ENCODE data around the gene PLRG1. TPM values are rescaled to one million over a fixed set of nuclear protein-coding genes. Genes with fewer than 3 reads are reported as not detected.

PLRG1 gene
- total and polyA plus RNA-seq, 4 donors, result 47.0 to 62.6 (median 60.6) TPM

GRCh38 chr4:154586296-154587033 is 36.3 kb upstream of the PLRG1 start:
- ATAC-seq (ENCODE audit: insufficient read depth, low FRiP score) (no peak), DNase-seq (no peak)
- TF ChIP-seq CTCF (IDR thresholded peaks at IDR 0.05; ENCODE audit: control extremely low read depth, extremely low read depth), result no peak
- no peak overlapping the region for H3K9ac ChIP-seq (ENCODE audit: insufficient read depth in 1 of 2, low read length in 2 of 2)
- H3K4me3 ChIP-seq, result no peak overlapping the region
- no peaks in the 10 kb centered on the region for H3K36me3 ChIP-seq (ENCODE audit: control insufficient read depth in 4 of 4, insufficient read depth in 4 of 4, low read length in 4 of 4)
- WGBS, 2 donors, result 92 to 96% methylated on average over 13 of the region's 13 CpGs
- no peaks in the 10 kb centered on the region for H3K4me1 ChIP-seq (ENCODE audit: control insufficient read depth in 5 of 5, insufficient read depth in 5 of 5, low read length in 5 of 5)
- no peaks in the 10 kb centered on the region for H3K9me3 ChIP-seq (ENCODE audit: control insufficient read depth in 4 of 4, insufficient read depth in 3 of 4, low read length in 3 of 4)
- no peak overlapping the region for H3K27ac ChIP-seq (ENCODE audit: low read depth in 1 of 2, low read length in 1 of 2)
- H3K27me3 ChIP-seq (ENCODE audit: control insufficient read depth in 3 of 3, insufficient read depth in 3 of 3, low read length in 2 of 3), result peaks cover 0 to 4% (median 0%) of the 10 kb centered on the region in 3 donors

- no peak for TF ChIP-seq CTCF (IDR thresholded peaks at IDR 0.05; ENCODE audit: control extremely low read depth, extremely low read depth)
- no peak for DNase-seq
- H3K9me3 ChIP-seq (ENCODE audit: control insufficient read depth in 4 of 4, insufficient read depth in 3 of 4, low read length in 3 of 4), result no peaks in the 10 kb centered on the region
- no peak overlapping the region for H3K9ac ChIP-seq (ENCODE audit: insufficient read depth in 1 of 2, low read length in 2 of 2)
- 90 to 96% methylated on average over 10 of the region's 10 CpGs for WGBS, 2 donors
- H3K4me3 ChIP-seq, result no peak overlapping the region
- no peak overlapping the region for H3K27ac ChIP-seq (ENCODE audit: low read depth in 1 of 2, low read length in 1 of 2)
- H3K4me1 ChIP-seq (ENCODE audit: control insufficient read depth in 5 of 5, insufficient read depth in 5 of 5, low read length in 5 of 5), result no peaks in the 10 kb centered on the region
- no peak for ATAC-seq (ENCODE audit: insufficient read depth, low FRiP score)
- H3K36me3 ChIP-seq (ENCODE audit: control insufficient read depth in 4 of 4, insufficient read depth in 4 of 4, low read length in 4 of 4), result no peaks in the 10 kb centered on the region
- H3K27me3 ChIP-seq (ENCODE audit: control insufficient read depth in 3 of 3, insufficient read depth in 3 of 3, low read length in 2 of 3), result peaks cover 0 to 4% (median 0%) of the 10 kb centered on the region in 3 donors
Measured at GRCh38 chr4:154585369-154586018, 35.3 kb upstream of the PLRG1 start.

- H3K27ac ChIP-seq (ENCODE audit: low read depth in 1 of 2, low read length in 1 of 2), result no peak overlapping the region
- no peak overlapping the region for H3K9ac ChIP-seq (ENCODE audit: insufficient read depth in 1 of 2, low read length in 2 of 2)
- H3K27me3 ChIP-seq (ENCODE audit: control insufficient read depth in 3 of 3, insufficient read depth in 3 of 3, low read length in 2 of 3), result peaks cover 0 to 4% (median 0%) of the 10 kb centered on the region in 3 donors
- TF ChIP-seq CTCF (IDR thresholded peaks at IDR 0.05; ENCODE audit: control extremely low read depth, extremely low read depth), result no peak
- H3K4me1 ChIP-seq (ENCODE audit: control insufficient read depth in 5 of 5, insufficient read depth in 5 of 5, low read length in 5 of 5), result no peaks in the 10 kb centered on the region
- no peak for DNase-seq
- no peaks in the 10 kb centered on the region for H3K36me3 ChIP-seq (ENCODE audit: control insufficient read depth in 4 of 4, insufficient read depth in 4 of 4, low read length in 4 of 4)
- no peak overlapping the region for H3K4me3 ChIP-seq
- no peaks in the 10 kb centered on the region for H3K9me3 ChIP-seq (ENCODE audit: control insufficient read depth in 4 of 4, insufficient read depth in 3 of 4, low read length in 3 of 4)
- WGBS, 2 donors, result 88 to 96% methylated on average over 5 of the region's 5 CpGs
- ATAC-seq (ENCODE audit: insufficient read depth, low FRiP score), result no peak
Measured at GRCh38 chr4:154584259-154584658, 34.1 kb upstream of the PLRG1 start.

All from lung (tissue), 12 donors.